ENCODE measurements around the gene PDGFRB. TPM values are rescaled to one million over a fixed set of nuclear protein-coding genes. Genes with fewer than 3 reads are reported as not detected.

Gene PDGFRB
- polyA plus RNA-seq, 1 donor (not counting 4 experiments of a cell fraction or from before 2014, with no cell fraction given): 0.14 TPM

DNA sequence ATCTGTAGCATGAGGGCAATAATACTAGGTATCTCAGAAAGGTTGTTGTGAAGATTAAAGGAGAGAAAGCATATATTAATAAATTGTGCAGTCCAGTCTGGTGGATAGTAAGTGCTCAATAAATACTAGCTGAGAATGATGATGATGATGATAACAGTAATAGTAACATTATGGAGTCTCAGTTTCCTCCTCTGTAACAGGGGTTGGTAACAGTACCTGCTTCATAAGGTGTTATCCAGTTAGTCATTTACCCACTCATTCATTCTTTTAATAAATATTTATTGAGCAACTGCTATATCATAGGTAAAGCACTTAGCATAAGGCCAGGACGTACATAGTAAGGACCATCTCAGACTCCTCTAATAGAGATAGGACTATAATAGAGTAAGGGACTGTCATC is 41.8 kb upstream of the PDGFRB start:
- Histone ChIP-seq H3K9ac (ENCODE audit: control insufficient read depth, extremely low read depth, insufficient read depth, low read length) (no peak overlapping the region), H3K4me3 (ENCODE audit: control insufficient read depth in 2 of 3, extremely low read depth in 1 of 3, insufficient read depth in 2 of 3, low read depth in 1 of 3, low read length in 3 of 3) (no peak overlapping the region), H3K9me1 (ENCODE audit: control insufficient read depth, extremely low read depth, insufficient read depth, low read length) (no peaks in the 10 kb centered on the region), H3K9me3 (ENCODE audit: control insufficient read depth, low read depth, low read length) (no peaks in the 10 kb centered on the region), H2AFZ (ENCODE audit: control insufficient read depth, low read length) (no peak overlapping the region), H3K27ac (ENCODE audit: control insufficient read depth, insufficient read depth, low read length) (no peak overlapping the region), H3K36me3 (ENCODE audit: control insufficient read depth in 2 of 2, extremely low read depth in 1 of 2, insufficient read depth in 2 of 2, low read length in 2 of 2) (no peaks in the 10 kb centered on the region), H3K79me2 (ENCODE audit: control insufficient read depth, insufficient read depth, low read length) (no peaks in the 10 kb centered on the region), H4K20me1 (ENCODE audit: control insufficient read depth, extremely low read depth, insufficient read depth, low read length) (no peaks in the 10 kb centered on the region), H3K27me3 (ENCODE audit: control insufficient read depth, extremely low read depth, insufficient read depth, low read length) (peaks cover 36% of the 10 kb centered on the region), H3K4me2 (ENCODE audit: control insufficient read depth, extremely low read depth, insufficient read depth, low read depth, low read length) (no peak overlapping the region), H3K4me1 (ENCODE audit: control insufficient read depth, extremely low read depth, insufficient read depth, low read length) (no peaks in the 10 kb centered on the region)
- DNase-seq (ENCODE audit: low read depth, low spot score) (no peak), FAIRE-seq (no peak)
- TF ChIP-seq, protein P1, sequence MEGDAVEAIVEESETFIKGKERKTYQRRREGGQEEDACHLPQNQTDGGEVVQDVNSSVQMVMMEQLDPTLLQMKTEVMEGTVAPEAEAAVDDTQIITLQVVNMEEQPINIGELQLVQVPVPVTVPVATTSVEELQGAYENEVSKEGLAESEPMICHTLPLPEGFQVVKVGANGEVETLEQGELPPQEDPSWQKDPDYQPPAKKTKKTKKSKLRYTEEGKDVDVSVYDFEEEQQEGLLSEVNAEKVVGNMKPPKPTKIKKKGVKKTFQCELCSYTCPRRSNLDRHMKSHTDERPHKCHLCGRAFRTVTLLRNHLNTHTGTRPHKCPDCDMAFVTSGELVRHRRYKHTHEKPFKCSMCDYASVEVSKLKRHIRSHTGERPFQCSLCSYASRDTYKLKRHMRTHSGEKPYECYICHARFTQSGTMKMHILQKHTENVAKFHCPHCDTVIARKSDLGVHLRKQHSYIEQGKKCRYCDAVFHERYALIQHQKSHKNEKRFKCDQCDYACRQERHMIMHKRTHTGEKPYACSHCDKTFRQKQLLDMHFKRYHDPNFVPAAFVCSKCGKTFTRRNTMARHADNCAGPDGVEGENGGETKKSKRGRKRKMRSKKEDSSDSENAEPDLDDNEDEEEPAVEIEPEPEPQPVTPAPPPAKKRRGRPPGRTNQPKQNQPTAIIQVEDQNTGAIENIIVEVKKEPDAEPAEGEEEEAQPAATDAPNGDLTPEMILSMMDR (optimal IDR thresholded peaks at IDR 0.05 in 1 of 3, IDR thresholded peaks at IDR 0.05 in 1 of 3, conservative IDR thresholded peaks at IDR 0.05 in 1 of 3; ENCODE audit: extremely low read depth in 1 of 3, insufficient read depth in 2 of 3, low read length in 3 of 3): no peak
- no peak for TF ChIP-seq EZH2 (IDR thresholded peaks at IDR 0.05; ENCODE audit: low read length)
- dilution Hi-C loops (cut with MboI; ENCODE audit: extremely low pct_ligation_motif_present, low sequenced_read_pairs): no loop called here

DNA sequence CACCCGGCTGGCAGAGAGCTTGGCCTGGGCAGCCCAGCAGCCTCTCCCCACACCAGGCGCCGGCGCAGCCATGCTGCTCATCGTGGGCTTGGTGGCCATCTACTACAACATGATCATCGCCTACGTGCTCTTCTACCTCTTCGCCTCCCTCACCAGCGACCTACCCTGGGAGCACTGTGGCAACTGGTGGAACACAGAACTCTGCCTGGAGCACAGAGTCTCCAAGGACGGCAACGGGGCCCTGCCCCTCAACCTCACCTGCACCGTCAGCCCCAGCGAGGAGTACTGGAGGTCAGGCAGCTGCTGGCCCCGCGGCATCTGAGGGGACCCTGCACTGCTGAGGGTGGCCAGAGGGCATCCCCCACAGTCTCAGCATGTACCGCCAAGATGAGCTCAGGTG is 41.3 kb upstream of the PDGFRB start:
- DNase-seq (ENCODE audit: low read depth, low spot score) (no peak), FAIRE-seq (no peak)
- Histone ChIP-seq H3K9ac (ENCODE audit: control insufficient read depth, extremely low read depth, insufficient read depth, low read length) (no peak overlapping the region), H3K4me2 (ENCODE audit: control insufficient read depth, extremely low read depth, insufficient read depth, low read depth, low read length) (no peak overlapping the region), H3K79me2 (ENCODE audit: control insufficient read depth, insufficient read depth, low read length) (no peaks in the 10 kb centered on the region), H3K4me3 (ENCODE audit: control insufficient read depth in 2 of 3, extremely low read depth in 1 of 3, insufficient read depth in 2 of 3, low read depth in 1 of 3, low read length in 3 of 3) (no peak overlapping the region), H3K9me1 (ENCODE audit: control insufficient read depth, extremely low read depth, insufficient read depth, low read length) (no peaks in the 10 kb centered on the region), H2AFZ (ENCODE audit: control insufficient read depth, low read length) (no peak overlapping the region), H3K36me3 (ENCODE audit: control insufficient read depth in 2 of 2, extremely low read depth in 1 of 2, insufficient read depth in 2 of 2, low read length in 2 of 2) (no peaks in the 10 kb centered on the region), H3K27ac (ENCODE audit: control insufficient read depth, insufficient read depth, low read length) (no peak overlapping the region), H4K20me1 (ENCODE audit: control insufficient read depth, extremely low read depth, insufficient read depth, low read length) (no peaks in the 10 kb centered on the region), H3K4me1 (ENCODE audit: control insufficient read depth, extremely low read depth, insufficient read depth, low read length) (no peaks in the 10 kb centered on the region), H3K9me3 (ENCODE audit: control insufficient read depth, low read depth, low read length) (no peaks in the 10 kb centered on the region), H3K27me3 (ENCODE audit: control insufficient read depth, extremely low read depth, insufficient read depth, low read length) (peaks cover 41% of the 10 kb centered on the region)
- TF ChIP-seq, protein P1 (optimal IDR thresholded peaks at IDR 0.05 in 1 of 3, IDR thresholded peaks at IDR 0.05 in 1 of 3, conservative IDR thresholded peaks at IDR 0.05 in 1 of 3; ENCODE audit: extremely low read depth in 1 of 3, insufficient read depth in 2 of 3, low read length in 3 of 3): no peak
- TF ChIP-seq EZH2 (IDR thresholded peaks at IDR 0.05; ENCODE audit: low read length): no peak
- dilution Hi-C loops (cut with MboI; ENCODE audit: extremely low pct_ligation_motif_present, low sequenced_read_pairs): no loop called here
